Mucosa of rectum (tissue), 2 donors: ENCODE results near the gene PPOX.

Source experiments
- H3K27ac ChIP-seq, 2 donors: one replicate each; pipeline ENCODE4 v1.7.0; 2013; ENCODE audit warnings: inconsistent platforms in 2 of 2, low read depth in 2 of 2, low read length in 2 of 2
- H3K27me3 ChIP-seq, 2 donors: one replicate each; pipeline ENCODE4 v1.7.0; 2013; ENCODE audit warnings: low read length in 2 of 2; ENCODE audit not compliant: control insufficient read depth in 2 of 2, insufficient read depth in 2 of 2
- H3K36me3 ChIP-seq, 2 donors: one replicate each; pipeline ENCODE4 v1.7.0; 2013; ENCODE audit warnings: low read length in 2 of 2; ENCODE audit not compliant: control insufficient read depth in 2 of 2, insufficient read depth in 2 of 2
- H3K4me1 ChIP-seq, 2 donors: one replicate each; pipeline ENCODE4 v1.7.0; 2013; ENCODE audit warnings: low read length in 2 of 2, mild to moderate bottlenecking in 1 of 2; ENCODE audit not compliant: control insufficient read depth in 2 of 2, insufficient read depth in 2 of 2
- H3K4me3 ChIP-seq, 2 donors: one replicate each; pipeline ENCODE4 v1.7.0; 2013; ENCODE audit warnings: low read length in 2 of 2
- H3K9ac ChIP-seq, 2 donors: one replicate each; pipeline ENCODE4 v1.7.0; 2013; ENCODE audit warnings: low read length in 2 of 2, low read depth in 1 of 2, mild to moderate bottlenecking in 1 of 2
- H3K9me3 ChIP-seq, 2 donors: one replicate each; pipeline ENCODE4 v1.7.0; 2013; ENCODE audit warnings: low read length in 2 of 2; ENCODE audit not compliant: control insufficient read depth in 2 of 2
- donor health status: healthy.
- donor health status: Normal muscosa, but diverticular disease.

PPOX gene

GRCh38 chr1:161219078-161219892 is 53.1 kb downstream of the PPOX start:
- Histone ChIP-seq H3K27ac (no peak overlapping the region), H3K9ac (no peak overlapping the region), H3K9me3 (no peaks in the 10 kb centered on the region), H3K36me3 (peaks cover 3 to 5% of the 10 kb centered on the region in 2 donors), H3K4me3 (no peak overlapping the region), H3K4me1 (peaks cover 0 to 3% of the 10 kb centered on the region in 2 donors), H3K27me3 (no peaks in the 10 kb centered on the region)

DNA sequence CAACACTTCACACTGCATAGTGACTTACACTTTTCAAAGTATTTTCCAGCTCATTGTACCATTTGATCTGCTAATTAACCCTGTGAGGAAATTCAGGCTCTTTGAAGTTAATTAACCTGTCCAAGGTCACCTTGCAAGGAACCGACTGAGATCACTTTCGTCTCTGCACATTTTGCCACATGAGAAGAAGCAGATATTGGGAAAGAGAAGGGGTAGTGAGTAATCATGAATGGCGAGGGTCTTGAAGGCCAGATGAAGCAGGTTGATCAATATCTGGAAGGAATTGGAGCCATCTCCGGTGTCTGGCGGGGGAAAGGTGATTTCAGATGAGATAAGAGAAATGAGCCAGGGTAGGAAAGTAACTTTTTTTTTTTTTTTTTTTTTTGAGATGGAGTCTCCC is 53.8 kb downstream of the PPOX start:
- Histone ChIP-seq H3K4me3 (no peak overlapping the region), H3K9me3 (no peaks in the 10 kb centered on the region), H3K9ac (no peak overlapping the region), H3K4me1 (peaks cover 0 to 3% of the 10 kb centered on the region in 2 donors), H3K36me3 (no peaks in the 10 kb centered on the region), H3K27ac (no peak overlapping the region), H3K27me3 (no peaks in the 10 kb centered on the region)
